Renal cortex interstitium (tissue), 11 donors: ENCODE results near the gene SBK2. TPM values are rescaled to one million over a fixed set of nuclear protein-coding genes. Genes with fewer than 3 reads are reported as not detected.
"Not testable (repeated sequence)": the region's sequence is repeated elsewhere in the genome, so short reads cannot be mapped to it uniquely, and the experiment has no call there.

Experiments
- DNase-seq, 11 donors: peaks; one replicate each; pipeline ENCODE4 v3.0.0-alpha.2; 2013; ENCODE audit warnings: low read depth in 9 of 11, low spot score in 4 of 11; ENCODE audit errors: extremely low read depth in 1 of 11
- polyA plus RNA-seq, 3 donors: library from polyadenylated mRNA; unstranded; fragments of 120-200 nt; gene quantifications; one replicate each; pipeline ENCODE4 v1.2.1, GENCODE V29; 2013; ENCODE audit not compliant: insufficient read length in 3 of 3

Gene SBK2
- polyA plus RNA-seq, 3 donors: 0.97 to 1.8 (median 1.4) TPM

GRCh38 chr19:55541091-55541490, 4.2 kb upstream of the SBK2 start:
- DNase-seq: no peak

- DNase-seq: no peak
Measured at GRCh38 chr19:55540619-55541018, 3.7 kb upstream of the SBK2 start.

GRCh38 chr19:55539090-55539984, 2.4 kb upstream of the SBK2 start:
- DNase-seq: no peak

GRCh38 chr19:55538132-55538531, 1.2 kb upstream of the SBK2 start:
- no peak for DNase-seq

GRCh38 chr19:55537741-55538111, 793 bp upstream of the SBK2 start:
- DNase-seq: no peak

- no peak for DNase-seq
Measured at GRCh38 chr19:55536366-55536765, 567 bp downstream of the SBK2 start.

GRCh38 chr19:55535965-55536350, 975 bp downstream of the SBK2 start:
- no peak for DNase-seq

- DNase-seq: no peak
Measured at GRCh38 chr19:55535173-55535964, 1.6 kb downstream of the SBK2 start.

- not testable (repeated sequence) for DNase-seq
Measured at GRCh38 chr19:55534280-55534679, 2.7 kb downstream of the SBK2 start.

GRCh38 chr19:55530996-55531395, 5.9 kb downstream of the SBK2 start:
- no peak for DNase-seq

GRCh38 chr19:55529636-55530234, 7.2 kb downstream of the SBK2 start:
- no peak for DNase-seq

GRCh38 chr19:55528030-55528803, 8.7 kb downstream of the SBK2 start:
- DNase-seq: no peak

- DNase-seq: no peak
Measured at GRCh38 chr19:55527197-55528029, 9.5 kb downstream of the SBK2 start.

- DNase-seq: peak in 2 of 11 donors; percentile 47 to 48
Measured at GRCh38 chr19:55526216-55527196, 10.4 kb downstream of the SBK2 start.

GRCh38 chr19:55525289-55526101, 11.4 kb downstream of the SBK2 start:
- no peak for DNase-seq

- no peak for DNase-seq
Measured at GRCh38 chr19:55520691-55521292, 16.1 kb downstream of the SBK2 start.
